Loucy (cell line): ENCODE data around the gene CHST7.

Source experiments
- H2AFZ ChIP-seq: fragments of 200-600 bp; sonication (generic); 2 replicates; pipeline ENCODE4 v1.6.0; 2016; ENCODE audit warnings: antibody characterized with exemption, mild to moderate bottlenecking, low read length, moderate library complexity
- H3F3A ChIP-seq: fragments of 200-600 bp; 2 replicates; pipeline ENCODE4 v1.6.0; 2016; ENCODE audit warnings: antibody characterized with exemption, low read depth, mild to moderate bottlenecking
- H3K27me3 ChIP-seq: fragments of 200-600 bp; sonication (generic); 2 replicates; pipeline ENCODE4 v1.6.1; 2014; ENCODE audit warnings: low read length, mild to moderate bottlenecking; ENCODE audit not compliant: insufficient read depth, poor library complexity, severe bottlenecking
- H3K36me3 ChIP-seq: fragments of 200-600 bp; sonication (generic); 2 replicates; pipeline ENCODE4 v1.6.1; 2016; ENCODE audit warnings: low read length; ENCODE audit not compliant: insufficient read depth
- H3K4me1 ChIP-seq: fragments of 200-600 bp; sonication (generic); 2 replicates; pipeline ENCODE4 v1.5.1; 2014; ENCODE audit warnings: low read length, mild to moderate bottlenecking; ENCODE audit not compliant: insufficient read depth, poor library complexity, severe bottlenecking
- H3K4me2 ChIP-seq: fragments of 200-600 bp; sonication (generic); 2 replicates; pipeline ENCODE4 v1.6.0; 2014; ENCODE audit warnings: antibody characterized with exemption, low read length, low read depth, mild to moderate bottlenecking; ENCODE audit not compliant: poor library complexity, severe bottlenecking
- H3K4me3 ChIP-seq: fragments of 200-600 bp; sonication (generic); 2 replicates; pipeline ENCODE4 v1.5.1; 2014; ENCODE audit warnings: low read length, mild to moderate bottlenecking, mixed read lengths; ENCODE audit not compliant: poor library complexity, severe bottlenecking
- H3K79me2 ChIP-seq: fragments of 200-600 bp; sonication (generic); 2 replicates; pipeline ENCODE4 v1.6.1; 2014; ENCODE audit warnings: low read length; ENCODE audit not compliant: insufficient read depth
- H3K9ac ChIP-seq: fragments of 200-600 bp; sonication (generic); 2 replicates; pipeline ENCODE4 v1.6.0; 2014; ENCODE audit warnings: mild to moderate bottlenecking, low read depth, low read length, moderate library complexity; ENCODE audit not compliant: poor library complexity, severe bottlenecking
- H3K9me2 ChIP-seq: fragments of 200-600 bp; sonication (generic); replicated peaks from 2 replicates; pipeline ENCODE4 v1.6.1; 2016; ENCODE audit warnings: low read depth, low read length, mixed read lengths
- H3K9me3 ChIP-seq: fragments of 200-600 bp; sonication (generic); 2 replicates; pipeline ENCODE4 v1.6.1; 2014; ENCODE audit warnings: mild to moderate bottlenecking, antibody characterized with exemption, low read length, low read depth; ENCODE audit not compliant: insufficient read depth
- H4K20me1 ChIP-seq: fragments of 200-600 bp; sonication (generic); 2 replicates; pipeline ENCODE4 v1.6.0; 2014; ENCODE audit warnings: antibody characterized with exemption, low read length, mild to moderate bottlenecking; ENCODE audit not compliant: insufficient read depth, poor library complexity, severe bottlenecking
- EZH2phosphoT487 ChIP-seq: fragments of 200-600 bp; IDR thresholded peaks from 2 replicates; pipeline ENCODE4 v1.6.1; 2018; ENCODE audit warnings: antibody characterized with exemption, mild to moderate bottlenecking, moderate library complexity, borderline replicate concordance
- TF ChIP-seq, protein P1 (sequence below): fragments of 200-600 bp; sonication (generic); conservative IDR thresholded peaks from 2 replicates; pipeline ENCODE4 v1.5.1; 2014; ENCODE audit warnings: mild to moderate bottlenecking, antibody characterized with exemption, low read length

CHST7 gene

DNA sequence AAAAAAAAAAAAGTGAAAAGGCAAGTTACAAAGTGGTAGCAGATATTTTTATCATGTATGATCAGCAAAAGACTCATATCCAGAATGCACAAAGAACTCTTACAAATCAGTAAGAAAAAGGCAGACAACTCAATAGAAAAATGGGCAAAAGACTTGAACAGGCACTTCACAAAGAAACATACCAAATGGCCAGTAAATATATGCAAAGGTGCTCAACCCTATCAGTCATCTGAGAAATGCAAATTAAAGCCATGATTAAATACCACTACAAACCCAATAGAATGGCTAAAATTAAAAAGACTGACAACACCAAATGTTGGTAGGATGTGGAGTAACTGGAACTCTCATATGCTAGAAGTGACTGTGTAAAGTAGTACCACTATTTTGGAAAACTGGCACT, 45.4 kb downstream of the CHST7 start:
- H3K27me3 ChIP-seq, result no peaks in the 10 kb centered on the region
- no peaks in the 10 kb centered on the region for H4K20me1 ChIP-seq
- H3K4me3 ChIP-seq, result no peak overlapping the region
- no peaks in the 10 kb centered on the region for H3K9me3 ChIP-seq
- no peak overlapping the region for H2AFZ ChIP-seq
- H3K36me3 ChIP-seq, result no peaks in the 10 kb centered on the region
- H3K4me2 ChIP-seq, result no peak overlapping the region
- H3F3A ChIP-seq, result no peaks in the 10 kb centered on the region
- no peak for TF ChIP-seq EZH2phosphoT487
- TF ChIP-seq, protein P1, sequence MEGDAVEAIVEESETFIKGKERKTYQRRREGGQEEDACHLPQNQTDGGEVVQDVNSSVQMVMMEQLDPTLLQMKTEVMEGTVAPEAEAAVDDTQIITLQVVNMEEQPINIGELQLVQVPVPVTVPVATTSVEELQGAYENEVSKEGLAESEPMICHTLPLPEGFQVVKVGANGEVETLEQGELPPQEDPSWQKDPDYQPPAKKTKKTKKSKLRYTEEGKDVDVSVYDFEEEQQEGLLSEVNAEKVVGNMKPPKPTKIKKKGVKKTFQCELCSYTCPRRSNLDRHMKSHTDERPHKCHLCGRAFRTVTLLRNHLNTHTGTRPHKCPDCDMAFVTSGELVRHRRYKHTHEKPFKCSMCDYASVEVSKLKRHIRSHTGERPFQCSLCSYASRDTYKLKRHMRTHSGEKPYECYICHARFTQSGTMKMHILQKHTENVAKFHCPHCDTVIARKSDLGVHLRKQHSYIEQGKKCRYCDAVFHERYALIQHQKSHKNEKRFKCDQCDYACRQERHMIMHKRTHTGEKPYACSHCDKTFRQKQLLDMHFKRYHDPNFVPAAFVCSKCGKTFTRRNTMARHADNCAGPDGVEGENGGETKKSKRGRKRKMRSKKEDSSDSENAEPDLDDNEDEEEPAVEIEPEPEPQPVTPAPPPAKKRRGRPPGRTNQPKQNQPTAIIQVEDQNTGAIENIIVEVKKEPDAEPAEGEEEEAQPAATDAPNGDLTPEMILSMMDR, result no peak
- no peaks in the 10 kb centered on the region for H3K79me2 ChIP-seq
- H3K9ac ChIP-seq, result no peak overlapping the region
- H3K9me2 ChIP-seq, result no peaks in the 10 kb centered on the region
- H3K4me1 ChIP-seq, result no peaks in the 10 kb centered on the region

DNA sequence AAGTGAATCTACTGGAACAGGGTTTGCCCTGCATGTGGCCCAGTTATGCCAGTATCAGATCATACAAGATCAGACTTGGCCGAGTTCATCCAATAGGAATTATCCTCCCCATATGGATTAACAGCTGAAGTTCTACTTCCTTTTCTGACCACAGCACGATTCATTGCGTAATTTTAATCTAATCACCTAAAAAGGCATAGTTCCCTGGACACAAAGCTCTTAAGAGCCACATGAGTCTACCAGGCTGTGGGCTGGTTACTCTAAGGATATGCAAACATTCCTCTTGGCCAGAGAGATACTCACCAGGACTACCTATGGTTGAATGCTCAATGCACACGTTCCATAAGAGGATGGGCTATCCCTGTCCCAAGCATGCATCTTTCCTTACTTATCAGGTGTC, 46.9 kb downstream of the CHST7 start:
- H3K9me3 ChIP-seq, result no peaks in the 10 kb centered on the region

DNA sequence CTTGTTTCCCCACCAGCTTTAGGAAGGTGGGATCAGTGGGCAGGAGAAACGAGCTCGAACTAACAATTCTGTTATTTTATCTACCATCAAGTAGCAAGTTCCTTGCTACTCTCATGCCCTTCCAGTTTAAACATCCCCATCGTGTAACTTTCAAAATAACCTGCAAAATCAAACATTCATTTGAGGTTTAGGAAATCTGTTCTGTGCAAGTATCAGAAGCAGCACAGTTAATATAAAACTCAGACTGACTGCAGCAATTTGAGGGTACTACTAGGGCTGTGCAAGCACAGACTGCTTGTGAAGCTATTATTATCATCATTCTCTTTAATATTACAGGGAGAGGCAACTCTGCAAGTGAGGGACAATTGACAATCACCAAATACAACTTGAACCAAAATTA, 48.0 kb downstream of the CHST7 start:
- no peaks in the 10 kb centered on the region for H3K36me3 ChIP-seq
- H3K9me2 ChIP-seq, result no peaks in the 10 kb centered on the region
- H3K79me2 ChIP-seq, result no peaks in the 10 kb centered on the region
- no peaks in the 10 kb centered on the region for H3K9me3 ChIP-seq
- H3F3A ChIP-seq, result no peaks in the 10 kb centered on the region
- H3K4me2 ChIP-seq, result no peak overlapping the region
- no peaks in the 10 kb centered on the region for H3K4me1 ChIP-seq
- no peak overlapping the region for H3K9ac ChIP-seq
- H4K20me1 ChIP-seq, result no peaks in the 10 kb centered on the region
- TF ChIP-seq, protein P1, result no peak
- no peak for TF ChIP-seq EZH2phosphoT487
- no peaks in the 10 kb centered on the region for H3K27me3 ChIP-seq
- no peak overlapping the region for H3K4me3 ChIP-seq
- H2AFZ ChIP-seq, result no peak overlapping the region

More for the DNA sequence above, 46.9 kb downstream of the CHST7 start:
- H3K9ac ChIP-seq, result no peak overlapping the region
- no peak overlapping the region for H3K4me3 ChIP-seq
- no peaks in the 10 kb centered on the region for H3F3A ChIP-seq
- TF ChIP-seq EZH2phosphoT487, result no peak
- TF ChIP-seq, protein P1, result no peak
- no peak overlapping the region for H2AFZ ChIP-seq
- no peaks in the 10 kb centered on the region for H4K20me1 ChIP-seq
- no peaks in the 10 kb centered on the region for H3K4me1 ChIP-seq
- no peaks in the 10 kb centered on the region for H3K36me3 ChIP-seq
- H3K9me2 ChIP-seq, result no peaks in the 10 kb centered on the region
- H3K4me2 ChIP-seq, result no peak overlapping the region
- H3K27me3 ChIP-seq, result no peaks in the 10 kb centered on the region
- H3K79me2 ChIP-seq, result no peaks in the 10 kb centered on the region
